ENCODE data around the gene GALNT17. TPM values are rescaled to one million over a fixed set of nuclear protein-coding genes. Genes with fewer than 3 reads are reported as not detected.

Gene GALNT17
- total RNA-seq, 1 experiment from 2014 or later, result not detected

- in situ Hi-C loops (cut with HindIII; ENCODE audit: low pct_unique_long_range_greater_than_20kb, low sequenced_read_pairs), result no loop called here
These were observed 232.6 kb downstream of the GALNT17 start for GRCh38 chr7:71364551-71364950.

GRCh38 chr7:71372991-71373390 is 241.0 kb downstream of the GALNT17 start:
- Histone ChIP-seq H3K36me3 (ENCODE audit: control insufficient read depth, insufficient read depth, low read length) (no peaks in the 10 kb centered on the region), H3K9me3 (ENCODE audit: control insufficient read depth, insufficient read depth, low read depth, low read length) (peaks cover 3% of the 10 kb centered on the region; the same call in 1 of the 2 replicates), H3K27me3 (ENCODE audit: control insufficient read depth, insufficient read depth, low read length) (no peaks in the 10 kb centered on the region), H3K27ac (ENCODE audit: low read length) (no peak overlapping the region), H3K4me1 (ENCODE audit: control insufficient read depth, insufficient read depth, low read length) (no peaks in the 10 kb centered on the region), H3K4me3 (ENCODE audit: low read depth in 2 of 2, low read length in 2 of 2) (no peak overlapping the region)
- POLR2A ChIA-PET, result no interaction called here
- TF ChIP-seq TCF7L2 (IDR thresholded peaks at IDR 0.05; ENCODE audit: low read depth, low read length), result no peak
- TF ChIP-seq REST (IDR thresholded peaks at IDR 0.05; ENCODE audit: insufficient read depth in 1 of 2, low read depth in 2 of 2, low read length in 1 of 2), result no peak
- TF ChIP-seq POLR2AphosphoS5 (IDR thresholded peaks at IDR 0.05; ENCODE audit: low read depth, low read length), result no peak
- TF ChIP-seq CTCF (IDR thresholded peaks at IDR 0.05), result no peak
- TF ChIP-seq SIN3A (IDR thresholded peaks at IDR 0.05; ENCODE audit: borderline replicate concordance, insufficient read depth, low read depth, low read length), result no peak
- no TSS peak for BruUV-seq (replicated peaks)
- DNase-seq (ENCODE audit: low read depth, low spot score) (no peak), ATAC-seq (no peak)
- CTCF ChIA-PET, result no interaction called here
- intact Hi-C loops (cut with micrococcal nuclease; ENCODE audit: unreplicated experiment) (no loop called here), in situ Hi-C loops (cut with HindIII; ENCODE audit: low pct_unique_long_range_greater_than_20kb, low sequenced_read_pairs) (no loop called here)

More at GRCh38 chr7:71364551-71364950, 232.6 kb downstream of the GALNT17 start:
- Histone ChIP-seq H3K27ac (ENCODE audit: low read length) (no peak overlapping the region), H3K27me3 (ENCODE audit: control insufficient read depth, insufficient read depth, low read length) (no peaks in the 10 kb centered on the region), H3K9me3 (ENCODE audit: control insufficient read depth, insufficient read depth, low read depth, low read length) (no peaks in the 10 kb centered on the region), H3K36me3 (ENCODE audit: control insufficient read depth, insufficient read depth, low read length) (no peaks in the 10 kb centered on the region), H3K4me3 (ENCODE audit: low read depth in 2 of 2, low read length in 2 of 2) (no peak overlapping the region), H3K4me1 (ENCODE audit: control insufficient read depth, insufficient read depth, low read length) (no peaks in the 10 kb centered on the region)
- POLR2A ChIA-PET, result no interaction called here
- ATAC-seq, result no peak
- intact Hi-C loops (cut with micrococcal nuclease; ENCODE audit: unreplicated experiment), result loop anchor here (10.0 kb wide), 1 partner anchor 60 kb away; no protein-coding TSS in a partner anchor
- CTCF ChIA-PET, result no interaction called here
- DNase-seq (ENCODE audit: low read depth, low spot score), result no peak
- TF ChIP-seq TCF7L2 (IDR thresholded peaks at IDR 0.05; ENCODE audit: low read depth, low read length) (no peak), POLR2AphosphoS5 (IDR thresholded peaks at IDR 0.05; ENCODE audit: low read depth, low read length) (no peak), REST (IDR thresholded peaks at IDR 0.05; ENCODE audit: insufficient read depth in 1 of 2, low read depth in 2 of 2, low read length in 1 of 2) (no peak), CTCF (IDR thresholded peaks at IDR 0.05) (no peak), SIN3A (IDR thresholded peaks at IDR 0.05; ENCODE audit: borderline replicate concordance, insufficient read depth, low read depth, low read length) (no peak)
- BruUV-seq (replicated peaks), result no TSS peak
